Measurements from ENCODE around the gene ADAMTS2. TPM values are rescaled to one million over a fixed set of nuclear protein-coding genes. Genes with fewer than 3 reads are reported as not detected.

ADAMTS2 gene
- total and polyA plus RNA-seq, 2 of the 4 experiments (the other 2 are of a cell fraction), result 19.0 to 58.8 TPM

DNA sequence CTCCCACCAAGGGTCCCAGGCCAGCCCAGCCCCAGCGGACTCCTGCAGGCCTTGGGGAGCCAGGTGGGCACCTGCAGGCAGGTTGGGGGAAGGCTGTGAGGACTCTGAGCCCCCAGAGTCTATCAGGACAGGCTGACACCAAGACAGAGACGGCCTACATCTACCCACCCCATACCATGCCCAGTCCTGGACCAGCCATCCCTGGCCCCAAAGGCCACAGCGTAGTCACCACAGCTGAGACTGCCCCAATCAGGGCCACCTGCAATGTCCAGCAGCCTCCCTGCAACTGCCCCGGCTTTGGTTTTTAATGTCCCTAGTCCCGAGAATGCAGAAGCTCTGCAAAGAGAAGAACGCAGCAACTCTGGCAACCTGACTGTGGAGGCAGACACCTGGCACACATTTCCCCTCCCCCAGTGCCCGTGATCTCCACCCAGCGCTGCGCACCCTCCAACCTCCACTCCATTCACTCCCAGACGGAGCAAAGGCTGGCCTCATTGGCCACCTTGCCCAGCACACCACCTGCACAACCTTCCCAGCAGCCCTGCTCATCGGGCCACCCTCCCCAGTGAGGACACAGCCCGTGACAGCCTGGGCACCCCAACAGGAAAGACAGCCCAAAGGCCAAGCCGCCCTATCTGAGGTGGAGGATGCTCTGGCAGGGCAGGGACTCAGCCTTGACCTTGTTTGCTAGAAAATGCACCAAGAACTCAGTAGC, 14.9 kb downstream of the ADAMTS2 start:
- ATAC-seq (ENCODE audit: low read depth) (no peak), DNase-seq (no peak)
- Histone ChIP-seq H2BK5ac (ENCODE audit: low read depth, low read length, poor library complexity, severe bottlenecking) (no peak overlapping the region), H3K27me3 (ENCODE audit: control insufficient read depth, insufficient read depth, low read length) (no peaks in the 10 kb centered on the region), H3K4me3 (ENCODE audit: insufficient read depth, low read depth, low read length) (no peak overlapping the region), H3K27ac (ENCODE audit: insufficient read depth, low read length) (no peak overlapping the region), H2AK9ac (replicated peaks; ENCODE audit: low read depth, low read length, poor library complexity) (no peak overlapping the region), H4K91ac (ENCODE audit: insufficient read depth, low read depth, low read length) (no peak overlapping the region), H3K36me3 (ENCODE audit: control insufficient read depth, insufficient read depth, low read length) (no peaks in the 10 kb centered on the region), H3K9me3 (ENCODE audit: control insufficient read depth, insufficient read depth, low read length) (no peaks in the 10 kb centered on the region), H3K23ac (ENCODE audit: low read depth, low read length) (no peak overlapping the region), H3K4me2 (ENCODE audit: low read depth, low read length) (no peak overlapping the region), H3K9me1 (ENCODE audit: insufficient read depth, low read length) (peaks cover 3% of the 10 kb centered on the region; the same call in 1 of the 2 replicates), H2BK20ac (ENCODE audit: low read depth, low read length) (no peak overlapping the region), H3K9ac (ENCODE audit: low read depth, low read length) (no peak overlapping the region), H2BK120ac (ENCODE audit: low read depth, low read length) (no peak overlapping the region), H2AFZ (replicated peaks; ENCODE audit: low read length, poor library complexity) (no peak overlapping the region), H3K4ac (ENCODE audit: low read depth, low read length) (no peak overlapping the region), H2AK5ac (ENCODE audit: low read depth, low read length) (no peak overlapping the region), H4K8ac (ENCODE audit: low read depth in 2 of 2, low read length in 2 of 2) (no peak overlapping the region), H3K18ac (ENCODE audit: low read depth, low read length) (no peak overlapping the region), H3K56ac (ENCODE audit: extremely low read depth, insufficient read depth, low read length) (no peak overlapping the region), H4K20me1 (ENCODE audit: insufficient read depth, low read length) (peaks cover 25% of the 10 kb centered on the region), H3K4me1 (ENCODE audit: control insufficient read depth, insufficient read depth, low read length) (peaks cover 5% of the 10 kb centered on the region; the same call in 1 of the 2 replicates), H2BK15ac (ENCODE audit: low read depth, low read length) (no peak overlapping the region), H3K79me1 (ENCODE audit: low read depth in 1 of 2, low read length in 2 of 2) (peaks cover 26 to 46% of the 10 kb centered on the region in 2 experiments; a peak in 3 of 4 replicates), H3K14ac (replicated peaks; ENCODE audit: low read depth, low read length) (no peak overlapping the region), H4K5ac (ENCODE audit: low read depth, low read length) (no peak overlapping the region)
- in situ Hi-C loops (cut with MboI; ENCODE audit: low sequenced_read_pairs) (no loop called here), dilution Hi-C loops (cut with HindIII; ENCODE audit: low sequenced_read_pairs, unreplicated experiment) (no loop called here), intact Hi-C loops (cut with micrococcal nuclease) (no loop called here)
- BruUV-seq (replicated peaks), result no TSS peak
- CTCF ChIA-PET, result no interaction called here
- TF ChIP-seq SMC3 (IDR thresholded peaks at IDR 0.05; ENCODE audit: low read depth, low read length) (no peak), CEBPB (IDR thresholded peaks at IDR 0.05; ENCODE audit: low read depth, low read length) (no peak), RAD21 (IDR thresholded peaks at IDR 0.05; ENCODE audit: low read length) (no peak), FOS (IDR thresholded peaks at IDR 0.05; ENCODE audit: low read depth, low read length) (no peak)
- TF ChIP-seq, protein P1, sequence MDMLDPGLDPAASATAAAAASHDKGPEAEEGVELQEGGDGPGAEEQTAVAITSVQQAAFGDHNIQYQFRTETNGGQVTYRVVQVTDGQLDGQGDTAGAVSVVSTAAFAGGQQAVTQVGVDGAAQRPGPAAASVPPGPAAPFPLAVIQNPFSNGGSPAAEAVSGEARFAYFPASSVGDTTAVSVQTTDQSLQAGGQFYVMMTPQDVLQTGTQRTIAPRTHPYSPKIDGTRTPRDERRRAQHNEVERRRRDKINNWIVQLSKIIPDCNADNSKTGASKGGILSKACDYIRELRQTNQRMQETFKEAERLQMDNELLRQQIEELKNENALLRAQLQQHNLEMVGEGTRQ (IDR thresholded peaks at IDR 0.05; ENCODE audit: low read depth, low read length), result no peak
- WGBS, 2 experiments (ENCODE audit: extremely low coverage in 2 of 2, insufficient read length in 1 of 2), result 100% methylated on average over 2 of the region's 13 CpGs; no CpG with 5 or more reads in 1 of the 2 experiments
- POLR2A ChIA-PET (ENCODE audit: unreplicated experiment), result no interaction called here
